ENCODE measurements around the gene XIRP1.

DNA sequence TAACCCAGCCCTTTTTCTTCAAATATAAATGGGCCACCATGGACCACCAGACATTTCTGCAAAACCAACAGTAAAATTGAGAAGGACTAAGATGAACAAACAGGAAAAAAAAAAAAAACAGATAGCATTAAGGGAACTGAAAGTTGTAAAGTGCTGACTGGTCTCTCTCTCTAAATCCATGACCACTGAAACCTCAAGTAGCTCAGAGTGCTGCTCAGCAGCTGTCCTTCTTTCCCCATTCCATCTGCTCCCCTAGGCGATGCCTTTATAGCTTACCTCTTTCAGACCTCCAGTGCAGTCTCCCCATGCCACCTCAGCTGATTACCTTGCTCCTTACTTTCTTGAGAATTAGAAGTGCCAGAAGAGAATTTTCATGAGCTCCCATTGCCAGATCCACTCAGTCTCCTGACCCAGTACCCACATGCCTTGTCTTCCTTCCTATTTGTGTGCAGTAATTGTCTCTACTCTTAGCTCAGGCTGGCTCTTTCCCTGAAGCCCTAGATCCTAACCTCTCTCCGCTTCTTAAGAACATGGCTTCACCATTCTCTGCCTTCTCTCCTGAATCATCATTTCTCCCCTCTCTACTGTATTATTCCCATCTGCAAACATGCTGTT lies 23.9 kb upstream of the XIRP1 start:
- TF ChIP-seq EZH2 (IDR thresholded peaks at IDR 0.05; ENCODE audit: borderline replicate concordance, low read length): no peak
- TF ChIP-seq, protein P1, sequence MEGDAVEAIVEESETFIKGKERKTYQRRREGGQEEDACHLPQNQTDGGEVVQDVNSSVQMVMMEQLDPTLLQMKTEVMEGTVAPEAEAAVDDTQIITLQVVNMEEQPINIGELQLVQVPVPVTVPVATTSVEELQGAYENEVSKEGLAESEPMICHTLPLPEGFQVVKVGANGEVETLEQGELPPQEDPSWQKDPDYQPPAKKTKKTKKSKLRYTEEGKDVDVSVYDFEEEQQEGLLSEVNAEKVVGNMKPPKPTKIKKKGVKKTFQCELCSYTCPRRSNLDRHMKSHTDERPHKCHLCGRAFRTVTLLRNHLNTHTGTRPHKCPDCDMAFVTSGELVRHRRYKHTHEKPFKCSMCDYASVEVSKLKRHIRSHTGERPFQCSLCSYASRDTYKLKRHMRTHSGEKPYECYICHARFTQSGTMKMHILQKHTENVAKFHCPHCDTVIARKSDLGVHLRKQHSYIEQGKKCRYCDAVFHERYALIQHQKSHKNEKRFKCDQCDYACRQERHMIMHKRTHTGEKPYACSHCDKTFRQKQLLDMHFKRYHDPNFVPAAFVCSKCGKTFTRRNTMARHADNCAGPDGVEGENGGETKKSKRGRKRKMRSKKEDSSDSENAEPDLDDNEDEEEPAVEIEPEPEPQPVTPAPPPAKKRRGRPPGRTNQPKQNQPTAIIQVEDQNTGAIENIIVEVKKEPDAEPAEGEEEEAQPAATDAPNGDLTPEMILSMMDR (conservative IDR thresholded peaks at IDR 0.05 in 1 of 2, IDR thresholded peaks at IDR 0.05 in 1 of 2; ENCODE audit: extremely low read depth in 1 of 2, insufficient read depth in 1 of 2, low read depth in 1 of 2, low read length in 2 of 2): no peak
